HFF-Myc (cell line): ENCODE data around the gene SALL3.

ENCODE experiments used
- DNase-seq: peaks from one replicate; pipeline ENCODE4 v3.0.0-alpha.2; 2011; ENCODE audit warnings: low read depth; ENCODE audit errors: extremely low read depth
- H3K4me3 ChIP-seq: replicated peaks from 2 replicates; pipeline ENCODE4 v1.5.1; 2011; ENCODE audit warnings: low read depth, mild to moderate bottlenecking, control low read depth, low read length
- CTCF ChIP-seq: IDR thresholded peaks from 2 replicates; pipeline ENCODE4 v1.5.1; 2012; ENCODE audit warnings: mild to moderate bottlenecking, low read depth, low read length, control low read depth; ENCODE audit errors: missing control alignments

The SALL3 gene

GRCh38 chr18:78975292-78975691 is 4.3 kb upstream of the SALL3 start:
- DNase-seq = no peak
- TF ChIP-seq CTCF = no peak
- no peak overlapping the region for H3K4me3 ChIP-seq

GRCh38 chr18:78975699-78976335 is 3.8 kb upstream of the SALL3 start:
- DNase-seq = no peak
- H3K4me3 ChIP-seq = no peak overlapping the region
- no peak for TF ChIP-seq CTCF

- TF ChIP-seq CTCF = no peak
- no peak overlapping the region for H3K4me3 ChIP-seq
- no peak for DNase-seq
Measured at GRCh38 chr18:78976765-78977636, 2.6 kb upstream of the SALL3 start.

- no peak for DNase-seq
- TF ChIP-seq CTCF = no peak
- no peak overlapping the region for H3K4me3 ChIP-seq
Measured at GRCh38 chr18:78977637-78978348, 1.8 kb upstream of the SALL3 start.

- H3K4me3 ChIP-seq = no peak overlapping the region
- TF ChIP-seq CTCF = no peak
- DNase-seq = no peak
Measured at GRCh38 chr18:78978349-78979055, 1.1 kb upstream of the SALL3 start.

- H3K4me3 ChIP-seq = no peak overlapping the region
- no peak for TF ChIP-seq CTCF
- no peak for DNase-seq
Measured at GRCh38 chr18:78979056-78979729, 425 bp upstream of the SALL3 start.
